Nephron (organoid): ENCODE measurements around the gene ARHGEF4.
"Not testable (repeated sequence)": the region's sequence is repeated elsewhere in the genome, so short reads cannot be mapped to it uniquely, and the experiment has no call there.

Experiments
- H3K27ac Mint-ChIP-seq, 3 experiments: 2 replicates each; pipeline ENCODE4 v1.8.0; 2020; ENCODE audit warnings: mixed read lengths in 3 of 3, mild to moderate bottlenecking in 2 of 3, moderate library complexity in 1 of 3
- H3K27me3 Mint-ChIP-seq: 2 replicates; pipeline ENCODE4 v1.8.0; 2021; ENCODE audit warnings: low read depth, mild to moderate bottlenecking, moderate library complexity, mixed read lengths
- H3K36me3 Mint-ChIP-seq: 2 replicates; pipeline ENCODE4 v1.8.0; 2020; ENCODE audit warnings: low read depth, mixed read lengths
- H3K4me1 Mint-ChIP-seq: 2 replicates; pipeline ENCODE4 v1.8.0; 2020; ENCODE audit warnings: mixed read lengths
- H3K4me3 Mint-ChIP-seq, 3 experiments: 2 replicates each; pipeline ENCODE4 v1.8.0; 2020; ENCODE audit warnings: mild to moderate bottlenecking in 3 of 3, mixed read lengths in 3 of 3, moderate library complexity in 2 of 3
- H3K9me3 Mint-ChIP-seq: 2 replicates; pipeline ENCODE4 v1.8.0; 2020; ENCODE audit warnings: mixed read lengths
- CTCF ChIP-seq, 3 experiments: fragments of 200-600 bp; sonication (generic); IDR thresholded peaks; one replicate each; pipeline ENCODE4 v1.5.0; 2021; ENCODE audit warnings: antibody characterized with exemption in 3 of 3; ENCODE audit not compliant: unreplicated experiment in 3 of 3

The ARHGEF4 gene

GRCh38 chr2:130987519-130988425 is 151.1 kb downstream of the ARHGEF4 start:
- H3K4me3 Mint-ChIP-seq: no peak overlapping the region
- H3K4me1 Mint-ChIP-seq: peaks cover 6% of the 10 kb centered on the region
- peaks cover 4% of the 10 kb centered on the region for H3K27me3 Mint-ChIP-seq
- H3K27ac Mint-ChIP-seq: no peak overlapping the region
- no peaks in the 10 kb centered on the region for H3K9me3 Mint-ChIP-seq
- H3K36me3 Mint-ChIP-seq: no peaks in the 10 kb centered on the region
- TF ChIP-seq CTCF (IDR thresholded peaks at IDR 0.05; ENCODE audit: unreplicated experiment in 3 of 3): no peak

- H3K4me1 Mint-ChIP-seq, H3K27me3 Mint-ChIP-seq, H3K27ac Mint-ChIP-seq, H3K36me3 Mint-ChIP-seq, H3K4me3 Mint-ChIP-seq, H3K9me3 Mint-ChIP-seq: not testable (repeated sequence)
Measured at GRCh38 chr2:130991446-130991845, 154.7 kb downstream of the ARHGEF4 start.

GRCh38 chr2:130992003-130992402 is 155.3 kb downstream of the ARHGEF4 start:
- H3K27me3 Mint-ChIP-seq, H3K27ac Mint-ChIP-seq, H3K4me3 Mint-ChIP-seq, H3K36me3 Mint-ChIP-seq, H3K4me1 Mint-ChIP-seq, H3K9me3 Mint-ChIP-seq: not testable (repeated sequence)

- H3K4me1 Mint-ChIP-seq: no peaks in the 10 kb centered on the region
- H3K27ac Mint-ChIP-seq: no peak overlapping the region
- H3K27me3 Mint-ChIP-seq: peaks cover 17% of the 10 kb centered on the region
- TF ChIP-seq CTCF (IDR thresholded peaks at IDR 0.05; ENCODE audit: unreplicated experiment in 3 of 3): no peak
- no peak overlapping the region for H3K4me3 Mint-ChIP-seq
- H3K9me3 Mint-ChIP-seq: no peaks in the 10 kb centered on the region
- no peaks in the 10 kb centered on the region for H3K36me3 Mint-ChIP-seq
Measured at GRCh38 chr2:130996691-130997090, 160.0 kb downstream of the ARHGEF4 start.

GRCh38 chr2:130997198-130997597 is 160.5 kb downstream of the ARHGEF4 start:
- no peak for TF ChIP-seq CTCF (IDR thresholded peaks at IDR 0.05; ENCODE audit: unreplicated experiment in 3 of 3)
- H3K36me3 Mint-ChIP-seq: no peaks in the 10 kb centered on the region
- H3K4me1 Mint-ChIP-seq: no peaks in the 10 kb centered on the region
- H3K27me3 Mint-ChIP-seq: peaks cover 17% of the 10 kb centered on the region
- H3K27ac Mint-ChIP-seq: no peak overlapping the region
- no peak overlapping the region for H3K4me3 Mint-ChIP-seq
- no peaks in the 10 kb centered on the region for H3K9me3 Mint-ChIP-seq

- Mint-ChIP-seq H3K4me1 (no peaks in the 10 kb centered on the region), H3K27ac (no peak overlapping the region), H3K9me3 (no peaks in the 10 kb centered on the region), H3K4me3 (no peak overlapping the region), H3K36me3 (no peaks in the 10 kb centered on the region), H3K27me3 (peaks cover 22% of the 10 kb centered on the region)
- TF ChIP-seq CTCF (IDR thresholded peaks at IDR 0.05; ENCODE audit: unreplicated experiment in 3 of 3): no peak
Measured at GRCh38 chr2:130998561-130998960, 161.8 kb downstream of the ARHGEF4 start.
